HFFc6 (cell line): ENCODE results near the gene MATN3. TPM values are rescaled to one million over a fixed set of nuclear protein-coding genes. Genes with fewer than 3 reads are reported as not detected.

ENCODE experiments used
- DNase-seq: peaks from one replicate; pipeline ENCODE4 v3.0.0-alpha.2; 2018
- H3K27ac Mint-ChIP-seq: 2 replicates; pipeline ENCODE4 v1.8.0; 2020; ENCODE audit warnings: mild to moderate bottlenecking, mixed read lengths
- H3K27me3 Mint-ChIP-seq: 2 replicates; pipeline ENCODE4 v1.8.0; 2021; ENCODE audit warnings: mild to moderate bottlenecking, moderate library complexity, mixed read lengths; ENCODE audit not compliant: insufficient read depth
- H3K36me3 Mint-ChIP-seq: 2 replicates; pipeline ENCODE4 v1.8.0; 2021; ENCODE audit warnings: low read depth, mixed read lengths
- H3K4me1 Mint-ChIP-seq: 2 replicates; pipeline ENCODE4 v1.8.0; 2020; ENCODE audit warnings: low read depth, mixed read lengths
- H3K4me3 Mint-ChIP-seq: 2 replicates; pipeline ENCODE4 v1.8.0; 2020; ENCODE audit warnings: mild to moderate bottlenecking, moderate library complexity, mixed read lengths
- H3K9me3 Mint-ChIP-seq: 2 replicates; pipeline ENCODE4 v1.8.0; 2020; ENCODE audit warnings: mild to moderate bottlenecking, mixed read lengths
- CTCF ChIP-seq: fragments of 200-600 bp; sonication (generic); IDR thresholded peaks from 2 replicates; pipeline ENCODE4 v1.5.0; 2021; ENCODE audit warnings: antibody characterized with exemption, mild to moderate bottlenecking
- total RNA-seq, 6 experiments: library from RNA; stranded (reverse); fragmentation: NEBNext Ultra II Directional; extraction: Animal tissue kit (Norgen Biotek cat#: 25700); gene quantifications; 2 replicates in 1 of 6; 3 replicates in 5 of 6; pipeline ENCODE4 v1.2.3, GENCODE V29; 2021

Gene MATN3
- total RNA-seq, 6 experiments from 2014 or later, result 0.69 to 1.5 (median 1.2) TPM

DNA sequence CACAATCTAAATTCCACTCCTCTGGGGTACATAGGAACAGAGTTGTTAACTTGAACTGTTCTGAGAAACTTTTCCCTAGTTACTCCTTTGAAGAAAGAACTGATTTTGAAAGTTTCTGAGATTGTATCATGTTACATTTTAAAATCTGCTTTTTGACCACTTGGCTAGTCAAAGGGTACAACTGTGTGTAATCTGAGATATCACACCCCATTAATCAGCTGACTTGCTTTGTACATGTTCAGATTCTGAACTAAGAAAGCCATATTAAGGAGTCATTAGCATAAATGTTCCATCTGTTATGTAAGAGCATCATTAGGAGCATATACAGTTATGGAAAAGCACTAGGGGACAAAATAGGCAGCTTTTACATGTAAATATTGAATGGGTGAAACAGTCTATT lies 18.7 kb downstream of the MATN3 start:
- Mint-ChIP-seq H3K27me3 (peaks cover 10% of the 10 kb centered on the region), H3K4me1 (peaks cover 6% of the 10 kb centered on the region), H3K27ac (no peak overlapping the region), H3K4me3 (no peak overlapping the region), H3K9me3 (no peaks in the 10 kb centered on the region), H3K36me3 (no peaks in the 10 kb centered on the region)
- DNase-seq, result no peak
- TF ChIP-seq CTCF, result no peak

- DNase-seq, result no peak
- Mint-ChIP-seq H3K36me3 (no peaks in the 10 kb centered on the region), H3K4me3 (no peak overlapping the region), H3K4me1 (peaks cover 21% of the 10 kb centered on the region), H3K27ac (no peak overlapping the region), H3K27me3 (peaks cover 8% of the 10 kb centered on the region; the same call in 1 of the 2 replicates), H3K9me3 (no peaks in the 10 kb centered on the region)
- no peak for TF ChIP-seq CTCF
These were observed 20.6 kb downstream of the MATN3 start for GRCh38 chr2:19991895-19992294.

GRCh38 chr2:19990416-19990728 lies 22.1 kb downstream of the MATN3 start:
- DNase-seq, result no peak
- Mint-ChIP-seq H3K27me3 (peaks cover 8% of the 10 kb centered on the region; the same call in 1 of the 2 replicates), H3K27ac (peak overlapping the region; percentile 94), H3K4me3 (peak overlapping the region; percentile 91), H3K36me3 (peaks cover 10% of the 10 kb centered on the region; the same call in 1 of the 2 replicates), H3K9me3 (no peaks in the 10 kb centered on the region), H3K4me1 (peaks cover 21% of the 10 kb centered on the region)
- TF ChIP-seq CTCF, result no peak

DNA sequence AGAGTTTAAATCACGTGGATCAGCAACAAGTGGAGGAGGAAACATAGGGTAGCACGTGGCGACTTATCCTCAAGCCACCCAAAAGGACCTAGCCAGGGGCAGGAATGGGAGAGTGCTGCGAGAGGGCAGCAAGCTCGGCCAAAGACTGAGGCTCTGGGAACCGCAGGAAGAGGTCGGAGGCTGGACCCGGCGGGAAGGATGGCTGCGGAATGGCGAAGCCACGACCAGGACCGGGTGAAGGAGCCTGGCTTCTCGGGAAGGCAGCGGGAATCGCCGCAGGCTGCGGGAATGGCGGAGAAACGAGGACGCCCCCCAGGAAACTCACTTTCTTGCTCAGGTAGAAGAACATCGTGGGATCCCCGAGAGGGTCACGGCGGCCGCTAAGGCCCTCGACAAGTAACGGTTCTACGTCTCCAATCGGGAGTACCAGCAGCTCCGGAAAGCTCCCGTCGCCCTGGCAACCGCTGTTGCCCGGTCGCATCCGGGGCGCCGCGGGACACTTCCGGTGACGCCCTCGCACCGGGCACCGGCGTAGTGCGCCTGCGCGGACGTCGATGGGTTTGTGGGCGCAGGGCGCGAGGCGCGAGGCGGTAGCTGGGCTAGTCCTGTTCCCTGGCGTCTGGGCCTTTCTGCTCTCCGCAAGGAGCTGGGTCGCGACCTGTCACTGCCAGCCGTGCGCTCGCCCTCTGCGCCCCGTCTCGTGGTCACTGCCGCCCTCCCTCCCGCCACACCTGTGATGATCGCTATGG lies 22.6 kb downstream of the MATN3 start, which contains the start of gene WDR35:
TSS of gene WDR35 (minus strand) at position 439 of the 749 bp plus-strand sequence. CDS start at position 349, 90 bp downstream.
- TF ChIP-seq CTCF, result no peak

DNA sequence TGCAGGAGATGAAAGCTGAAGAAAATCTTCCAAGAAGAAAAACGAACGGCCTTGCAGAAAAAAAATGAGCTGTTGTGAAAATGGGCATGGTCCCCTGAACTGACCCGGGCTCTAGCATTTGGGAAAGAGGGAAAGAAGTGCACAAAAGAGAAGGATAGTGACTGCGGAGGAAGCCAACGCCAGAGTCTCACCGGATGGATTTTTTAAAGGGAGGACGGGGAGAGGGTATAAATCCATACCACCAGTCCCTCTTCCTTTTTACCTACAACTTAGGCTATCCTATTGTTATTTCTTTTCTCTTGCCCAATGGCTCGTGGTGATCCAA lies 23.2 kb downstream of the MATN3 start:
- Mint-ChIP-seq H3K4me3 (peak overlapping the region; percentile 91), H3K4me1 (peaks cover 21% of the 10 kb centered on the region), H3K36me3 (peaks cover 10% of the 10 kb centered on the region; the same call in 1 of the 2 replicates), H3K9me3 (no peaks in the 10 kb centered on the region), H3K27me3 (peaks cover 8% of the 10 kb centered on the region; the same call in 1 of the 2 replicates), H3K27ac (peak overlapping the region; percentile 94)
- DNase-seq, result no peak
- TF ChIP-seq CTCF, result no peak

More for the DNA sequence above, 22.6 kb downstream of the MATN3 start, which contains the start of gene WDR35:
- H3K4me3 Mint-ChIP-seq, result peak within 1 kb of the TSS; percentile 91
- H3K27me3 Mint-ChIP-seq, result peaks cover 8% of the 10 kb centered on the region; the same call in 1 of the 2 replicates
- H3K27ac Mint-ChIP-seq, result peak within 1 kb of the TSS; percentile 94
- DNase-seq, result peak; percentile 83
- no peaks in the 10 kb centered on the region for H3K9me3 Mint-ChIP-seq
- H3K4me1 Mint-ChIP-seq, result peaks cover 21% of the 10 kb centered on the region
- H3K36me3 Mint-ChIP-seq, result peaks cover 10% of the 10 kb centered on the region; the same call in 1 of the 2 replicates
